CD4-positive, alpha-beta T cell treated with Interleukin-6 for 4 hours (primary cell): ENCODE results near the gene TRIP12.
"Not testable (repeated sequence)": the region's sequence is repeated elsewhere in the genome, so short reads cannot be mapped to it uniquely, and the experiment has no call there.

Experiments
- DNase-seq: peaks from one replicate; pipeline ENCODE4 v3.0.0-alpha.2; 2020; ENCODE audit warnings: mixed read lengths

The TRIP12 gene

GRCh38 chr2:229752970-229753729, 168.7 kb downstream of the TRIP12 start:
- DNase-seq, result no peak

GRCh38 chr2:229749779-229750178, 172.0 kb downstream of the TRIP12 start:
- DNase-seq, result no peak

- no peak for DNase-seq
Measured at GRCh38 chr2:229748950-229749349, 172.9 kb downstream of the TRIP12 start.

- not testable (repeated sequence) for DNase-seq
Measured at GRCh38 chr2:229742691-229743090, 179.1 kb downstream of the TRIP12 start.

- DNase-seq, result no peak
Measured at GRCh38 chr2:229740279-229740678, 181.5 kb downstream of the TRIP12 start.

GRCh38 chr2:229738024-229738625, 183.7 kb downstream of the TRIP12 start:
- no peak for DNase-seq

GRCh38 chr2:229734410-229734809, 187.4 kb downstream of the TRIP12 start:
- no peak for DNase-seq

GRCh38 chr2:229733611-229734245, 188.1 kb downstream of the TRIP12 start:
- DNase-seq, result no peak

- no peak for DNase-seq
Measured at GRCh38 chr2:229732897-229733296, 188.9 kb downstream of the TRIP12 start.

GRCh38 chr2:229731916-229732315, 189.9 kb downstream of the TRIP12 start:
- no peak for DNase-seq

GRCh38 chr2:229731363-229731762, 190.4 kb downstream of the TRIP12 start:
- DNase-seq, result no peak

- no peak for DNase-seq
Measured at GRCh38 chr2:229728370-229728769, 193.4 kb downstream of the TRIP12 start.

GRCh38 chr2:229726643-229727042, 195.2 kb downstream of the TRIP12 start:
- DNase-seq, result no peak

GRCh38 chr2:229725716-229726574, 195.9 kb downstream of the TRIP12 start:
- no peak for DNase-seq

GRCh38 chr2:229723192-229723591, 198.6 kb downstream of the TRIP12 start:
- not testable (repeated sequence) for DNase-seq

GRCh38 chr2:229719926-229720647, 201.7 kb downstream of the TRIP12 start:
- no peak for DNase-seq

GRCh38 chr2:229718057-229718456, 203.8 kb downstream of the TRIP12 start:
- DNase-seq, result no peak

GRCh38 chr2:229715895-229716507, 205.8 kb downstream of the TRIP12 start:
- peak; percentile 30 for DNase-seq

GRCh38 chr2:229714736-229715541, 206.9 kb downstream of the TRIP12 start:
- peak; percentile 4 for DNase-seq

GRCh38 chr2:229714080-229714735, 207.6 kb downstream of the TRIP12 start, which contains the start of gene DNER:
DNER (minus strand) TSS chr2:229714555; CDS start chr2:229714423, 132 bp downstream.
- peak; percentile 23 for DNase-seq
